Erythroblast (primary cell): ENCODE data around the gene E2F8.

Experiments used
- GATA1 ChIP-seq: IDR thresholded peaks from 2 replicates; pipeline ENCODE4 v1.6.1; 2011; ENCODE audit warnings: low read depth, mild to moderate bottlenecking, control low read depth, low read length, moderate library complexity
- POLR2A ChIP-seq: IDR thresholded peaks from 2 replicates; pipeline ENCODE4 v1.6.1; 2011; ENCODE audit warnings: mild to moderate bottlenecking, low read length

- TF ChIP-seq POLR2A (no peak), GATA1 (no peak)
Observed at GRCh38 chr11:19243613-19244012, 2.9 kb upstream of the E2F8 start.
